Measurements from ENCODE around the gene CYP4X1. TPM values are rescaled to one million over a fixed set of nuclear protein-coding genes. Genes with fewer than 3 reads are reported as not detected.

The CYP4X1 gene
- total and polyA plus RNA-seq, 12 donors = 0.74 to 5.4 (median 2.0) TPM

DNA sequence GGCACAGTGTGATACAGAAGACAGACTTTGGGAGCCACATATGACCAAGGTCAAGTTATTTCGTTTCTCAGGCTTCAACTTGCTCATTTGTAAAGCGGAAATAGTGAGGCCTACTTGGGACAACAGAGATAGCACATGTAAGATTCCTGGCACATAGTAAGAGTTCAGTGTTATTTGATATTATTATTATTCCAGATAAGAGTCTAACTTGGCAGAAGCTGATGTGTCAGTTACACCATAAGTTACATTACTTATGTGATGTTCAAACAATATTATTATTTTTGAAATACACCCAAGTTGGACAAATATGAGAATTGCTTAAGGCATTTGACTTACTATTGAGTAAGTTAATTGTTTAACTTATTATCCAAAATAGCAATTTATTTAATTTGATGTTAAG, 10.2 kb upstream of the CYP4X1 start:
- WGBS, 4 donors = 58 to 64% (median 61%) methylated on average over 2 of the region's 2 CpGs
- Histone ChIP-seq H3K4me1 (replicated peaks in 1 of 2) (peaks cover 0 to 5% of the 10 kb centered on the region in 2 donors), H3K27ac (peak overlapping the region in 1 of 5 donors; percentile 22), H3K9me3 (replicated peaks in 1 of 3) (no peaks in the 10 kb centered on the region), H3K27me3 (no peaks in the 10 kb centered on the region), H3K36me3 (replicated peaks in 1 of 2) (no peaks in the 10 kb centered on the region), H3K4me3 (no peak overlapping the region)
- intact Hi-C loops (cut with DNase I) = no loop called here
- TF ChIP-seq CTCF (IDR thresholded peaks at IDR 0.05) (no peak), POLR2A (IDR thresholded peaks at IDR 0.05) (no peak)
- no peak for DNase-seq

GRCh38 chr1:47021070-47021469, 2.4 kb upstream of the CYP4X1 start:
- Histone ChIP-seq H3K9me3 (replicated peaks in 1 of 3) (no peaks in the 10 kb centered on the region), H3K36me3 (replicated peaks in 1 of 2) (no peaks in the 10 kb centered on the region), H3K27me3 (peaks cover 7% of the 10 kb centered on the region), H3K4me1 (replicated peaks in 1 of 2) (peaks cover 0 to 7% of the 10 kb centered on the region in 2 donors), H3K4me3 (no peak overlapping the region), H3K27ac (no peak overlapping the region)
- intact Hi-C loops (cut with DNase I) = no loop called here
- no peak for TF ChIP-seq CTCF (IDR thresholded peaks at IDR 0.05)
- TF ChIP-seq POLR2A (IDR thresholded peaks at IDR 0.05) = no peak
- no peak for DNase-seq
- WGBS, 4 donors = 54 to 61% (median 60%) methylated on average over 2 of the region's 2 CpGs

DNA sequence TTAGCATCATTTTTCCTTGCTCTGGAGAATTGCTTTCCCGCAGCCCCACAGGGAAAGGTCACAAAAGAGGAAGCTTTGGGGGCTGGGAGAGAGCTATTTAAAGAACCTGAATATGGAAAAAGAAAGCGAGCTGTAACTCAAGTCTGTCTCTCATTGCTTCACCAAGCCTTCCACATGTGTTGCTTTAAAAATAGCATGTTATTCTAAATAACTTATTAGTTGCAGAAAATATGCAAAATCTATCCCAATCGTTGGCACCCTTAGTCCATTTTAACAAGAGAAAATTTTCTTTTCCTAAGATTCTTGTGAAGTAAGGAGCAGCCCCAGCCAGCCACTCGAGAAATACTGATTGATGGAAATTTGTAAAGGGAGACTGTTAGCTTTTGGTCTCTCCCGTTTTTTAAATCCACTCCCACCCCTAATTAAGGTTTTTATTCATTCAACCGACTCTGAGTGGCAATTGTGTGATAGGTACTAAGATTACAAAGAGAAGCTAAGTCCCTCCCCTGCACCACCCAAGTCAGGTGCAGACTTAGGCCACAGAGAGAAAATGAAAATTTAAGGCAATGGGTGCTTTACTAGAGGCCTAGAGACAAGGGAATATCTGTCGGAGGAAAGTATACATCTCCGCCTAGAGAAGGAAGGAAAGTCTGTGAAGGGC, 802 bp downstream of the CYP4X1 start:
- Histone ChIP-seq H3K4me1 (replicated peaks in 1 of 2) (peaks cover 0 to 7% of the 10 kb centered on the region in 2 donors), H3K36me3 (replicated peaks in 1 of 2) (no peaks in the 10 kb centered on the region), H3K27me3 (peaks cover 7% of the 10 kb centered on the region), H3K9me3 (replicated peaks in 1 of 3) (no peaks in the 10 kb centered on the region), H3K27ac (peak overlapping the region in 1 of 5 donors; percentile 77), H3K4me3 (peak overlapping the region in 1 of 4 donors; percentile 28)
- intact Hi-C loops (cut with DNase I) = no loop called here
- 25 to 31% (median 27%) methylated on average over 8 of the region's 8 CpGs for WGBS, 4 donors
- no peak for TF ChIP-seq POLR2A (IDR thresholded peaks at IDR 0.05)
- DNase-seq = peak in 2 of 7 donors; percentile 26 to 33

- H3K27me3 ChIP-seq = no peaks in the 10 kb centered on the region
- intact Hi-C loops (cut with DNase I) = no loop called here
- no peaks in the 10 kb centered on the region for H3K36me3 ChIP-seq (replicated peaks in 1 of 2)
- peak overlapping the region in 1 of 5 donors; percentile 52 for H3K27ac ChIP-seq
- H3K4me1 ChIP-seq (replicated peaks in 1 of 2) = no peaks in the 10 kb centered on the region
- H3K9me3 ChIP-seq (replicated peaks in 1 of 3) = no peaks in the 10 kb centered on the region
- TF ChIP-seq POLR2A (IDR thresholded peaks at IDR 0.05) (no peak), CTCF (IDR thresholded peaks at IDR 0.05) (no peak)
- no peak for DNase-seq
- 75 to 85% (median 77%) methylated on average over 3 of the region's 3 CpGs for WGBS, 4 donors
- H3K4me3 ChIP-seq = no peak overlapping the region
Observed at GRCh38 chr1:47030170-47030805, 6.8 kb downstream of the CYP4X1 start.
